ENCODE data around the gene TTLL11.

GRCh38 chr9:121943463-121943862 lies 149.6 kb downstream of the TTLL11 start:
- no peak for TF ChIP-seq CTCF (IDR thresholded peaks at IDR 0.05)
- TF ChIP-seq POLR2A (IDR thresholded peaks at IDR 0.05): no peak
